ENCODE data around the gene PRPH2. TPM values are rescaled to one million over a fixed set of nuclear protein-coding genes. Genes with fewer than 3 reads are reported as not detected.

Gene PRPH2
- total RNA-seq, 1 donor from 2014 or later, result 0.11 TPM

DNA sequence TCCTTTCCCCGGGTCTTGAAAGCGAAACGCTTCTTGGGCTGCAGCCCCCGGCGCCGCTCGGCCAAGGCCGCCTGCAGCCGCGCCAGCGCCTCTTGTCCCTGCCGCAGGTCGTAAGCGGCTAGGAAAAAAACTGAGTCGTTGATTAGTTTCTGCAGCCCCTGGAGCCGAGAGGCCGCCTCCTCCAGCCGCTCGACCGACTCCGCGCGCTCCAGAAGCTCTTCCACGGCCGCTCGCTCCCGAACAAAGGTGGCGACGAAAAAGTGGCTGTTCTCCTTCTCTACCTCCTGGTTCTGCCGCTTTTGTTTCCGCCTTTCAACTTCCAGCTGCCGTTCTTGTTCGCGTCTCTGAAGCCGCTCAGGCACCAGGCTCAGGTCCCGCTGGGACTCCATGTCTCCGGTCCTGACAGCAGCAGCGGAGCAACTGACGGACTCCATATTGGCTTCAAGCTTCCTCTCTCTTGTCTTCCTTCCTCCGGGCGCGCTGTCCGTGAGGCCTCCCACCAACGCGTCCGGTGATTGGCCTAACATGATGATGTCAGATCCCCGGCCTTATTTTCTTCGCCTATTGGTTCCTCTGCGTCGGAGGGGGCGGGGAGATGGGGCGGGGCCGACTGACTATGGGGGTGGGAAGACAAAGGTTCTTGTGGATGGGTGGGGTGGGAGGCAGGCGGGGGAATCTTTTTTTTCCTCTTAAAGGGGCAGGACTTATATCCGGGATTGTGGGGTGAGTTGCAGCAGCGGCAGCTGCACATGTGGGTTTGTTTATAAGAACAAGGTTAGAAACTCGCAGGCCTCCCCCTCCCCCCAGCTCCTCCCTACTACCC lies 23.5 kb upstream of the PRPH2 start, which contains the start of gene TBCC:
Gene TBCC, minus strand, starts transcription at position 464 of the 823 bp plus-strand sequence. Its CDS starts 30 bp downstream, at position 434.
- TF ChIP-seq, protein P1, sequence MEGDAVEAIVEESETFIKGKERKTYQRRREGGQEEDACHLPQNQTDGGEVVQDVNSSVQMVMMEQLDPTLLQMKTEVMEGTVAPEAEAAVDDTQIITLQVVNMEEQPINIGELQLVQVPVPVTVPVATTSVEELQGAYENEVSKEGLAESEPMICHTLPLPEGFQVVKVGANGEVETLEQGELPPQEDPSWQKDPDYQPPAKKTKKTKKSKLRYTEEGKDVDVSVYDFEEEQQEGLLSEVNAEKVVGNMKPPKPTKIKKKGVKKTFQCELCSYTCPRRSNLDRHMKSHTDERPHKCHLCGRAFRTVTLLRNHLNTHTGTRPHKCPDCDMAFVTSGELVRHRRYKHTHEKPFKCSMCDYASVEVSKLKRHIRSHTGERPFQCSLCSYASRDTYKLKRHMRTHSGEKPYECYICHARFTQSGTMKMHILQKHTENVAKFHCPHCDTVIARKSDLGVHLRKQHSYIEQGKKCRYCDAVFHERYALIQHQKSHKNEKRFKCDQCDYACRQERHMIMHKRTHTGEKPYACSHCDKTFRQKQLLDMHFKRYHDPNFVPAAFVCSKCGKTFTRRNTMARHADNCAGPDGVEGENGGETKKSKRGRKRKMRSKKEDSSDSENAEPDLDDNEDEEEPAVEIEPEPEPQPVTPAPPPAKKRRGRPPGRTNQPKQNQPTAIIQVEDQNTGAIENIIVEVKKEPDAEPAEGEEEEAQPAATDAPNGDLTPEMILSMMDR (IDR thresholded peaks at IDR 0.05), result no peak
- peak; percentile 94 to 99 for DNase-seq (ENCODE audit: low spot score in 2 of 2)
- Histone ChIP-seq H3K36me3 (no peaks in the 10 kb centered on the region), H3K27ac (peak within 1 kb of the TSS; percentile 88 to 93), H3K4me3 (peak within 1 kb of the TSS; percentile 83 to 90), H3K4me1 (peaks cover 10 to 20% of the 10 kb centered on the region in 2 donors), H3K27me3 (no peaks in the 10 kb centered on the region), H3K9me3 (no peaks in the 10 kb centered on the region)
- intact Hi-C loops (cut with DNase I), result loop anchor here (1.0 to 10.0 kb wide), 7 partner anchors 19 to 769 kb away; partner anchors contain the start of genes BICRAL, LRRC73, POLR1C and YIPF3

DNA sequence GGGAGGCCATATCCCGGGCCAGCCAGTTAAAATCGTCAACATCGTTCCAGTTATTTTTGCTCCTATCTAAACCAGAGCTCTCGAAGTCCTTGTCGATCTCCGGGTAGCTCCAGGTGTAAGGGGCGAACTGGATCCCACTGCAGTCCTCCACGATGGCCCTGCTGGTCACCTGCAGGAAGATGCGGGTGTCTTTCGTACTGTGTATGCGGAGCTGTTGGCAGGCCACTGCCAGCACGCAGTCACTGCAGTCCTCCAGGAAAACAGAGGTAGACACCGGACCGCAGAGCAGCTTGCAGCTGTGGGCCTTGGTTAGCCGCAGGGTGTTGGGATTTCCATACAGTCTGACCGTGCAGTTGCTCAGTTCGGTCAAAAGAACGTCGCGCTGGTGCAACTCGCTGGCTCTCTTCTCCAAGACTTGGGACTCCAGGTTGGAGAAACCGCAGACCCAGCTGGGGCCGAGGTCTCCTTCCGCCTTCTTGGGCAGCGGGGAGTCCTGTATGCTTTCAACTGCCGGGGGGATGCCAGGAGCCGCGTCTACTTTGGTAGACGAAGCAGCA lies 22.8 kb upstream of the PRPH2 start:
- TF ChIP-seq, protein P1 (IDR thresholded peaks at IDR 0.05), result no peak
- intact Hi-C loops (cut with DNase I), result loop anchor here (5.0 to 10.0 kb wide), 2 partner anchors 57 to 770 kb away; partner anchors contain the start of genes LRRC73, POLR1C and YIPF3
- DNase-seq (ENCODE audit: low spot score in 2 of 2), result peak in 1 of 2 donors; percentile 64

DNA sequence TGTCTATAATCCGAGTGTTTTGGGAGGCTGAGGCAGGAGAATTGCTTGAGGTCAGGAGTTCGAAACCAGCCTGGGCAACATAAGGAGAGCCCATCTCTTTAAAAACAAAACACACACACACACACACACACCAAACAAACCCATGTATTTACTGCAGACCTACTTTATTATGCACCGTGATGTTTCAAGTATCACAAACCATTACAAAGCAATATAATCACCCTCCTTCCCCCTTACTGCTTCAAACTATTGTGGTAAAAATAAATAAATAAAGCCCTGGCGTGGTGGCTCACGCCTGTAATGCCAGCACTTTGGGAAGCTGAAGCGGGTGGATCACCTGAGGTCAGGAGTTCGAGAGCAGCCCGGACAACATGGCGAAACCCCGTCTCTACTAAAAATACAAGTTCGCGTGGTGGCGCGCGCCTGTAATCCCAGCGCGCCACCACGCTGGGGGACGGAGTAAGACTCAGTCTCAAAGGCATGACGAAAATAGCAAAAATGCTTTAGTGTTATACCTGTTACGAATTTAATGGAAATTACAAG lies 22.0 kb upstream of the PRPH2 start:
- TF ChIP-seq, protein P1 (IDR thresholded peaks at IDR 0.05), result no peak
- intact Hi-C loops (cut with DNase I), result loop anchor here (10.0 kb wide), 1 partner anchor 770 kb away; the partner anchor contains the start of genes LRRC73, POLR1C and YIPF3
- Histone ChIP-seq H3K27me3 (no peaks in the 10 kb centered on the region), H3K27ac (no peak overlapping the region), H3K4me3 (peak overlapping the region; percentile 83 to 90), H3K4me1 (peaks cover 10 to 20% of the 10 kb centered on the region in 2 donors), H3K9me3 (no peaks in the 10 kb centered on the region), H3K36me3 (no peaks in the 10 kb centered on the region)
- no peak for DNase-seq (ENCODE audit: low spot score in 2 of 2)

More for the DNA sequence above, 22.8 kb upstream of the PRPH2 start:
- Histone ChIP-seq H3K4me3 (peak overlapping the region; percentile 83 to 90), H3K9me3 (no peaks in the 10 kb centered on the region), H3K4me1 (peaks cover 10 to 20% of the 10 kb centered on the region in 2 donors), H3K36me3 (no peaks in the 10 kb centered on the region), H3K27ac (peak overlapping the region; percentile 78 to 93), H3K27me3 (no peaks in the 10 kb centered on the region)

DNA sequence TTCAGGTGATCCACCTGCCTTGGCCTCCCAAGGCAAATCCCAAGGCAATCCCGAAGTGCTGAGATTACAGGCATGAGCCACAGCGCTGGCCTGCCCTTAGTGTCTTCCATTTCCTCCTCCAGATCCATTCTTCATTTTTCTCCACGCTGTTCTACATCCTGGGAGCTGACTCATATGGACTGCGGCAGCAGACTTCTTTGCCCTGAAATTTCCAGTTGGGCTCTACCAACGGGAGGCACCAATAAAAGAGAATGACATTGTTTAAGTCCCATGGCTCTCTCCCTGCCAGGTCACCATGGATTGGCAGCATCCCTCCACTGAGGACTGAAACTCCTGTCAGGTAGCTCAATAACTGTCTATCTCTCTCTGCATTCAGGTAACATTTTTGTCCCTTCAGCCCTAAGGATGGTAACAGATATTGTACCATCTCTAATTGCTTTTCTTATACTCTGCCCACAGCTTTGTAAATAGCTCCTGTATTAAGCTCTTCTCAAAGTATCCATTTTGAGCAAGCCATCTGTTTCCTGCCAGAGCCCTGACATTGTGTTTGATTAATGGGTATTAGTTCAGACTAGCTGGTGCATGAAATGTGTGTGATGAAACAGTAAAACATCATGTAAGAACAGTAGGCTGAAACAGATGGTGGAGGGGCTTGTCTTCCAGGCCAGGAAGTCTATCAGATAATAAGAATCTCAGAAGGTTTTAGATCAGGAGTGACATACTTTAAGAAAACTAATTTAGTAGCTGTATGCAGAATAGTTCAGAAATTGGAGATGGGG lies 19.9 kb upstream of the PRPH2 start:
- intact Hi-C loops (cut with DNase I), result loop anchor here (10.0 kb wide), 1 partner anchor 772 kb away; the partner anchor contains the start of genes LRRC73, POLR1C and YIPF3
- TF ChIP-seq, protein P1 (IDR thresholded peaks at IDR 0.05), result no peak
- no peaks in the 10 kb centered on the region for H3K36me3 ChIP-seq
- peaks cover 10 to 14% of the 10 kb centered on the region in 2 donors for H3K4me1 ChIP-seq
- H3K27me3 ChIP-seq, result no peaks in the 10 kb centered on the region
- no peaks in the 10 kb centered on the region for H3K9me3 ChIP-seq
- H3K4me3 ChIP-seq, result no peak overlapping the region
- no peak for DNase-seq (ENCODE audit: low spot score in 2 of 2)
- no peak overlapping the region for H3K27ac ChIP-seq

DNA sequence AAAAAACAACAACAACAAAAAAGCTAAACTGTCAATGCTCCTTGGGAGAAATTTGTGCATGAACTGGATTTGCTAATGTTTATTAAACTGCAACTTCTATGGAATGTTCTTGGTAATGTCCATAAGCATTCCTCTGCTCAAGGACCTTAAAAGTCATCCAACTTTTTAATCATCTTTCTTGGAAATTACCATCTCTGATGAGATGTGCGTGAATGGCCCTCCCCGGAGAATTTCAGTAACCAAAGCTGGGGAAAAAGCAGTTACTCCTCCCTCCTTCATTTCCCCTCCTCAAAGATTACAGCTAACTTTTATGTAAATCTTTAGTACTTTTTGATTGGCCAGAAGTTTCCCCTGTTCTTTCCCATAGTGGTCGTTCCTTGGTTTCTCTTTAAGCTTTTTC lies 18.3 kb upstream of the PRPH2 start:
- DNase-seq (ENCODE audit: low spot score in 2 of 2), result no peak
- H3K27me3 ChIP-seq, result no peaks in the 10 kb centered on the region
- intact Hi-C loops (cut with DNase I), result loop anchor here (10.0 kb wide), 1 partner anchor 774 kb away; the partner anchor contains the start of genes LRRC73, POLR1C and YIPF3

More for the DNA sequence above, 18.3 kb upstream of the PRPH2 start:
- H3K27ac ChIP-seq, result no peak overlapping the region
- no peaks in the 10 kb centered on the region for H3K9me3 ChIP-seq
- no peak overlapping the region for H3K4me3 ChIP-seq
- TF ChIP-seq, protein P1 (IDR thresholded peaks at IDR 0.05), result no peak
- H3K4me1 ChIP-seq, result peaks cover 10 to 14% of the 10 kb centered on the region in 2 donors
- no peaks in the 10 kb centered on the region for H3K36me3 ChIP-seq
